Occipital lobe (tissue), 2 donors: ENCODE data around the gene ZNF75A. TPM values are rescaled to one million over a fixed set of nuclear protein-coding genes. Genes with fewer than 3 reads are reported as not detected.
A peak's percentile ranks its signal among the peaks of the same experiment; 100 is the strongest.
"Not testable (repeated sequence)": the region's sequence is repeated elsewhere in the genome, so short reads cannot be mapped to it uniquely, and the experiment has no call there.

Experiments
- DNase-seq: peaks from one replicate; lab custom pipeline; 2025; lab: John Stamatoyannopoulos, UW
- total RNA-seq: library from RNA; depleted of rRNA; stranded (reverse); fragments of >200 nt; gene quantifications from one replicate; pipeline ENCODE4 v1.2.3, GENCODE V29; 2014

Gene ZNF75A
- 35.4 TPM for total RNA-seq

- DNase-seq, result peak; percentile 92
These were observed at the start of gene ZNF75A, which contains the start of gene TIGD7 for GRCh38 chr16:3305109-3306068. ZNF75A (plus strand) TSS chr16:3305497; CDS start chr16:3308429, 2,932 bp downstream. TIGD7 (minus strand) TSS chr16:3305430; CDS start chr16:3300614, 4,816 bp downstream.

- no peak for DNase-seq
These were observed 49.0 kb upstream of the ZNF75A start, which contains the start of gene MEFV for GRCh38 chr16:3256146-3256865. MEFV (minus strand) TSS chr16:3256633; CDS start chr16:3256587, 46 bp downstream.

GRCh38 chr16:3256866-3257465, 48.3 kb upstream of the ZNF75A start:
- DNase-seq, result no peak

GRCh38 chr16:3259836-3260235, 45.5 kb upstream of the ZNF75A start:
- DNase-seq, result no peak

- no peak for DNase-seq
These were observed 42.8 kb upstream of the ZNF75A start for GRCh38 chr16:3262517-3262916.

- DNase-seq, result peak; percentile 99
These were observed 40.9 kb upstream of the ZNF75A start for GRCh38 chr16:3264137-3265036.

- DNase-seq, result no peak
These were observed 38.3 kb upstream of the ZNF75A start for GRCh38 chr16:3266873-3267537.

GRCh38 chr16:3268294-3268693, 37.0 kb upstream of the ZNF75A start:
- no peak for DNase-seq

- DNase-seq, result not testable (repeated sequence)
These were observed 34.6 kb upstream of the ZNF75A start for GRCh38 chr16:3270718-3271117.

- not testable (repeated sequence) for DNase-seq
These were observed 34.0 kb upstream of the ZNF75A start for GRCh38 chr16:3271281-3271680.

- no peak for DNase-seq
These were observed 30.8 kb upstream of the ZNF75A start for GRCh38 chr16:3274490-3274889.

GRCh38 chr16:3274947-3275346, 30.4 kb upstream of the ZNF75A start:
- DNase-seq, result no peak

- no peak for DNase-seq
These were observed 28.6 kb upstream of the ZNF75A start for GRCh38 chr16:3276679-3277078.

- DNase-seq, result no peak
These were observed 24.0 kb upstream of the ZNF75A start for GRCh38 chr16:3281222-3281820.

GRCh38 chr16:3282103-3282729, 23.1 kb upstream of the ZNF75A start:
- DNase-seq, result no peak

GRCh38 chr16:3282730-3283542, 22.4 kb upstream of the ZNF75A start, which contains the start of gene ZNF263:
ZNF263 (plus strand) TSS chr16:3283491; CDS start chr16:3283819, 328 bp downstream.
- DNase-seq, result peak; percentile 98

GRCh38 chr16:3283543-3284447, 21.5 kb upstream of the ZNF75A start:
- DNase-seq, result no peak
